CMK (cell line): Measurements from ENCODE around the gene ITGAV.

ENCODE experiments used
- DNase-seq: peaks from one replicate; pipeline ENCODE4 v3.0.0-alpha.2; 2010; ENCODE audit warnings: low read depth

The ITGAV gene

DNA sequence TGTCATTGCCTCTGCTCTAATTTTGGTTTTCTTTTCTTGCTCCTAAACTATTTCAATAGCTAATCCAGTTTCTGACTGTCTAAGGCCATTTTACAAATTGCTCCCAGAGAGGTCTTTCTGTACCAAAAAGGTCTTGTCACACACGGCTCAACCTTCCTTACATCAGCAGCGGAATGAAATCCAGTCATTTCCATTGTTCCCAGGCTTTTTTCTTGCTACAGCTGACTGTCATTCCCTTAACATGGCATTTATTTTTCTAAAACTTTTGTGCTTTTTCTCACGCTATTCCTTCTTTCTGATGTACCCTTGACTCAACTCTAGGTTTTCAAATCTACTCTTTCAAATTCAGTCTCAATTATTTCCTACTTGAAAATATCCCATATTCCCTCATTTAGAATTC, 128.3 kb downstream of the ITGAV start:
- DNase-seq, result no peak

DNA sequence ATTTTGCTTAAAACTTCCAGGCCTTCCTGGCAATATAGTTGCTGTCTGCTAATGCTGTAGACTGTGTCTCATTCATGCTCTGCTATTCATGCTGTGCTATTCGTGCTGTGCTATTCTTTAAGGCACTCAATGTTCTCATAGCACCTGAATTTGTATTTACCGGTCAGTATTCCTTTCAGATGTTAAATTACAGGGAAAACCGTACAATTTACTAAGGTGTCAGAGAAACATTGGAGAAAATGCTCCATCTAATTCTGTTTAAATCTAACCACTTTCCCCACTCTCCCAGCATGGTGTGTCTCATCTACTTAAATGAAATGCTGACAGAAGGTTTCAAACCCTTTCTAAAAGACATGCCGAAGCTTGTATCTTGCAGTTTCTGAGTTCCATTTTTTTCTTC, 129.0 kb downstream of the ITGAV start:
- DNase-seq, result no peak

DNA sequence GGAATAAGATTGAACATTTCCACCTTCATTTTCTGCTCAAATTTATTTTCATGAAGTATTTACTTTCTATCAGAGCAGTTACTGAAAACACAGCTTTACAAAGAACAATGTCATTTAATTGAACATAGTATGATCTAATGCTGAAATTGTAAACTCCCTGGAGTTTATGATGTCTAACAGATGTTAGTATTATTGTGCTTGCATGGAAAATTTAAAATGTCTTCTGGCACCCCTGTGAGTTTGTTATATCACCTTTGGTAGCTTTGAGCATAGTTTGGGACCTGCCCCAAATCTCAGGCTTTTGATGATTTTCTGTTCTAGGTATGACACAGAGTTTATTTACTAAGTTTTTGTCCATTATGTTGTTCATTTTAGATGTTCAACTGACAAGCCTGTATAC, 132.1 kb downstream of the ITGAV start:
- DNase-seq, result no peak

DNA sequence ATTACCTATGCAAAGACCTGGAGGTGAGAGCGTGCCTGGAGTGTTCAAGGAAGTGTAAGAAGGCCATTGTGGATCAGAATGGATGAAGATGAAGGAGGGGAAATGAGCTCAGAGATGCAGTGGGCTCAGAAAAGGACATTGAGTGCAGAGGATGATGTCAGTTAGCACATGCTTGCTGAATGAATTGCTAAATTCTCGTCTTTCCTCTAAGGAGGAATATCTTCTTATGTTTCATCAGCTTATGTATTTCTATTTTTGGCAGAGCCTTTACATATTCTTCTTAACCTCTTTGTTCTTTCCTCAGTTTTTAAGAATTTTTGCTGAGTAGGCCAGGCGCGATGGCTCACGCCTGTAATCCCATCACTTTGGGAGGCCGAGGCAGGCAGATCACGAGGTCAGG, 134.9 kb downstream of the ITGAV start:
- DNase-seq, result no peak

DNA sequence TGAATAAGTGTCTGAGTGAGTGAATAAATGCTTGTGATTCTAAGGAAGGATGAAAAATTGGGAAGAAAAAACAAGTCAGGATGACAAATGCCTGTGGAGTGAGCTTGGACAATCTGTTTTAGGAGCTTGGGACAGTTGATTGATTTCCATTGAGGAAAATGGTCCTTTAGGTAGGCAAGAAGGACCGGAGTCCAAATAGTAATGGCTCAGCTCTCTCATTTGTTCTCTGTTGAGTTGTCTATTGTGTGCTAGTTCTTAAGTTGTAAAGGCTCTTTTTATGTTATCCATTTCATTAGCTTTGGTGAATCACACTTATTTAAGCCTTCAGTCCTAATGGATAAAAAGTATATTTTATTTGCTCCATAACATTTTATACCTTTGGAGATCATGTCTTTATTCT, 135.9 kb downstream of the ITGAV start:
- no peak for DNase-seq

DNA sequence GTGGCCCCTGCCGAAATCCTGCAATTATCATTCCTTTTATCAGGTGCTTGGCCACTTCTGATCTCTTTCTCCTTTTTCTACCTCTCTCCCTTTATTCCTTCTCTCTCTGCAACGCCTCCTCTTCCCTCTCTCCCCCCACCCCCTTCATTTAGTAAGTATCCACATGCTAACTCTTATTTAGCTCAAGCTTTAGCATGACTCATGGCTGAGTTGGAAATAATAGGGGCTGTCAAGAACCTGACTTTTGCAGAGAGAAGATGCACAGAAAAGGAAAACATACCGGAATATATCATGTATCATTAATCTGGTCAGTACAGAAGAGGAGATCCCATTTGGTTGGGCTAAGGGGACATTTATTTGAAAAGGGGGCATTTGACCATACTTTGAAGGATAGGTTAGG, 137.1 kb downstream of the ITGAV start:
- no peak for DNase-seq

DNA sequence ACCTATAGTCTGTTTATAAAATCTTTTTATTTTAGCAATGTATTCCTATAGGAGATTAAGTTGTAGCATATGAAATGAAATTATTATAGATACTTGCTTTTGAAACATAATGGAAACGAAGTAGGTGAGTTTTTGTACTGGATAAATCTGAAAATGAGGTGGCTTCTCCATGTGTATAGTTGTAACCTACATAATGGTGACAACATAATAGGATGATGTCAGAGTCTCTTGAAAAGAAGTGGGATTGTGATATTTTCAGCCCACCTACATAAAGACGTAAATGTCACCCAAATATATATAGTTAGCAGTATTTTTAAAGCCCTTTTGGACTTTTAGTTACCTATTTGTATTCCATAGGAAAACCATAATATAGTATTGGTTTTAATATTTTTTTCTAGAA, 138.8 kb downstream of the ITGAV start:
- DNase-seq, result no peak
